H4 (cell line): ENCODE measurements around the gene USP30. TPM values are rescaled to one million over a fixed set of nuclear protein-coding genes. Genes with fewer than 3 reads are reported as not detected.
"Not testable (repeated sequence)": the region's sequence is repeated elsewhere in the genome, so short reads cannot be mapped to it uniquely, and the experiment has no call there.

Source experiments
- DNase-seq: peaks from one replicate; pipeline ENCODE4 v3.0.0-alpha.2; 2015; ENCODE audit warnings: low spot score
- total RNA-seq: library from RNA; depleted of rRNA; stranded (reverse); fragments of >200 nt; shearing (Covaris generic); gene quantifications from 2 replicates; pipeline ENCODE4 v1.2.3, GENCODE V29; 2014; rRNA removed

USP30 gene
- 10.2 and 11.7 TPM in 2 replicates for total RNA-seq

- peak; percentile 65 for DNase-seq
Observed at GRCh38 chr12:109052414-109053323, at the start of gene USP30. Gene USP30 (plus strand): TSS chr12:109052576. CDS start chr12:109052679, 103 bp downstream.

DNA sequence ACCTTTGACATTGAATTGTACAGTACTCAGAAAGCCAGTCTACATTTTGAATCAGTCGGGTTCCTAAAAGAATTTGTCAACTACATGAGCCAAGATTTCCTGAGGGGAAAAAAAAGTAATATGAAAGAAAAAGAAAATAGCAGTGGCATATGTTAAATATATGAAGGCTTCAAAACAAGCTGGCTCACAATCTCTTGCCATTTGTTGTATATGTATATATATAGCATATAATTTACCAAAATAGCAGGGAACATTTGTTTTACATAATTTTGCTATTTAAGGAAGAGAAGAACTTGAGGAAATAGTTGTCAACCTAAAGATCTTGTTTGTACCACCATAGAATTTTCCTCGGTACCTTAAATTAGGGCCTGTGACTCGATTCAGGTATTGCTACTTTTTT is 48.4 kb upstream of the USP30 start:
- no peak for DNase-seq

DNA sequence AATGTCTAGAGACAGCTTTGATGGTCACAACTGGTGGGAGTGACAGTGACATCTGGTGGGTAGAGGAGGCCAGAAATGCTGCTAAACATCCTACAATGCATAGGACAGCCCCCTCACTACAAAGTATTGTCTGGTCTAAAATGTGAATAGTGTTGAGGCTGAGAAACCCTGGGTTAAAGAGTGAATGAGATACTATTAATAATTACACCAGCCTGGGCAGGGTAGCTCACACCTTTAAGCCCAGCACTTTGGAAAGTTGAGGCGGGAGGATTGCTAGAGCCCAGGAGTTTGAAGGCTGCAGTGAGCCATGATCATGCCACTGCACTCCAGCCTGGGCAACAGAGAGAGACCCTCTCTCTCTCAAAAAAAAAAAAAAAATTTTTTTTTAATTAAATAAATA is 42.6 kb upstream of the USP30 start:
- no peak for DNase-seq

- no peak for DNase-seq
Observed at GRCh38 chr12:109010259-109010658, 42.1 kb upstream of the USP30 start.

DNA sequence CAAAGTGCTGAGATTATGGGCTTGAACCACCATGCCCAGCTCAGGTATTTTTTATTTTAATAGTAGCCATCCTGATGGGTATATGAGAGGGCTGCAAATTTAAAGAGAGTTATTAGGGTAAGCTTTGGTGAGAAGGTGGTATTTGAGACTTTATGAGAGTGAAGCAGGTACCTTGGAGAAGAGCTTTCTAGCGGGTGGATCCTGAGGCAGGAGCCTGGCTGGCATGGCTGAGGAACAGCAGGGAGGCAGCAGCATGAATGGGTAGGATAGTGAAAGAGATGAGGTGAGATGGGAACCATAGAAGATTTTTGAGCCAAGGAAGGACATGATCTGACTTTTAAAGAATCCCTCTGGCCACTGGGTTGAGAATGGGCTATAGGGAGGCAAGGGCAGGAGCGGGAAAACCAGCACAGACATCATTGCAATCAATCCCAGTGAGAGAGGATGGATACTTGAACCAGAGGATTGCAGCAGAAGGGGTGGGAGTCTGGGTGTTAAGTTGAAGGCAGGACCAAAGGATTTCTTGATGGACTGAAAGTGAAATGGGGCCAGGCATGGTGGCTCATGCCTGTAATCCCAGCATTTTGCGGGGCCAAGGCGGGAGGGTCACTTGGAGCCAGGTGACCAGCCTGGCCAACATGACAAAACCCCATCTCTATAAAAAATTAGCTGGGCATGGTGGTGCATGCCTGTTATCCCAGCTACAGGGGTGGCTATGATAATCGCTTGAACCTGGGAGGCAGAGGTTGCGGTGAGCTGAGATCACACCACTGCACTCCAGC is 37.2 kb upstream of the USP30 start:
- DNase-seq = no peak

DNA sequence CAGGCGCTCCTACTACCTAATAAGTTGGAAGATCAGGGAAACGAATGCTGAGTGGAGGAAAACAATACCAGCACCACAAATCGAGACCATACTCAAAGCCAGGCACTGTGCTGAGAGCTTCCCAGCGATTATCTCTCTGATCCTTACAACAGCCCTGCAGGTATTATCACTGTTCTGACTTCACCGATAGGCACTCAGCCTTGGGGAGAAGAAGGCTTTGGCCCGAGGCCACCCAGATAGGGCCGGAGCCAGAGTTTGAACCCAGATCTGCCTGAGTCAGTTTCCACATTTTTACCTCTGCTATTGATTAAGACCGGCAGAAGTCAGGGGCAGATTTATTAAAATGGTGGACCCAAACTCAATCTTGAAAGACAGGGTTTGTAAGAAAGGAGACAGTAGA is 36.4 kb upstream of the USP30 start:
- DNase-seq = no peak

- no peak for DNase-seq
Observed at GRCh38 chr12:109016978-109017377, 35.4 kb upstream of the USP30 start.

DNA sequence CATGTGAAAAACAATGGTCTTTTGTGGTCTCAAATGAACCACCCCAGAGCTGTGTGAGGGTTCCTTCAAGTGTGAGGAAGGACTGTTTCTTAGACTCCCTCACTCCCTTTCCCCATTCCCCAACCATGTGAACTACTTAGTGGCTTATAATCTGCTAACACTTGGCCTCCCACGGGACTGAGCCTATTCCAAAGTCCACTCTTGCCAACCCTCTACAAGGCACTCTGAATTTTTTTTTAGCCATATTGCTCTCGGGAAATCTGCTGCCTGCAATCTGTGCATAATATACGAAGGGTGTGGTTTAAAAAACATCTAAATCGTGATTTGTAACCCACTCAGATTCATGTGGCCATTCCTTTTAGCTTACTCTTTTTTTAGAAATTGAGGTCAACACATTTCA is 34.1 kb upstream of the USP30 start:
- DNase-seq = no peak

GRCh38 chr12:109020146-109020795 is 32.1 kb upstream of the USP30 start:
- DNase-seq = no peak

- DNase-seq = peak; percentile 79
Observed at GRCh38 chr12:109020796-109021380, 31.5 kb upstream of the USP30 start, which contains the start of gene SVOP. Gene SVOP (minus strand): TSS chr12:109021068. CDS start chr12:109020868, 200 bp downstream.

GRCh38 chr12:109027767-109028166 is 24.6 kb upstream of the USP30 start:
- DNase-seq = no peak

DNA sequence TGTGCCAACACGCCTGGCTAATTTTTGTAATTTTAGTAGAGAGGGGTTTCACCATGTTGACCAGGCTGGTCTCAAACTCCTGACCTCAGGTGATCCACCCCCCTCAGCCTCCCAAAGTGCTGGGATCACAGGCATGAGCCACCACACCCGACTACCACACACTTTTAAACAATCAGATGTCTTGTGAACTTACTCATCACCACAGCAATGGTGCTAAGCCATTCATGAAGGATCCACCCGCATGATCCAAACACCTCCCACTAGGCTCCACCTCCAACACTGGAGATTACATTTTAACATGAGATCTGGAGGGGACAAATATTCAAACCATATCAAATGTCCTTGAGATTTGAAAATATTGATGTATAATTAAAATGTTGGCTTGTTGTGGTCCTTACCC is 23.8 kb upstream of the USP30 start:
- DNase-seq = not testable (repeated sequence)

GRCh38 chr12:109029411-109029810 is 23.0 kb upstream of the USP30 start:
- no peak for DNase-seq

- DNase-seq = no peak
Observed at GRCh38 chr12:109033239-109034196, 18.9 kb upstream of the USP30 start.

DNA sequence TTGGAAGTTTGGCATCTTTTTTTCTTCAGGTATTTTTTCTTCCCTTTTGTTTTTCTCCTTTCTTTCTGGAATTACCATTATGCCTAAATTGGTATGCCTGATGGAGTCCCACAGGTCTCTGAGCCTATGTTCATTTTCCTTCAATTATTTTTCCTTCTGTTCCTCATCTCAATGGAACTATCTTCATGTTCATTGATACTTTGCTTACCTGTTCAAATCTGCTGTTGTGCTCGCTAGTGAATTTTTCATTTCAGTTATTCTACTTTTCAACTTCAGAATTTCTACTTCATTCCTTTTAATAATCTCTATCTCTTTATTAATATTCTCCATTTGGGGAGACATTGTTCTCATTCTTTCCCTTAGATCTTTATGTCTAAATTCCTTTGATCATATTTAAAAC is 15.4 kb upstream of the USP30 start:
- DNase-seq = no peak

GRCh38 chr12:109044241-109044640 is 8.1 kb upstream of the USP30 start:
- no peak for DNase-seq

- DNase-seq = no peak
Observed at GRCh38 chr12:109047081-109047805, 5.1 kb upstream of the USP30 start.

DNA sequence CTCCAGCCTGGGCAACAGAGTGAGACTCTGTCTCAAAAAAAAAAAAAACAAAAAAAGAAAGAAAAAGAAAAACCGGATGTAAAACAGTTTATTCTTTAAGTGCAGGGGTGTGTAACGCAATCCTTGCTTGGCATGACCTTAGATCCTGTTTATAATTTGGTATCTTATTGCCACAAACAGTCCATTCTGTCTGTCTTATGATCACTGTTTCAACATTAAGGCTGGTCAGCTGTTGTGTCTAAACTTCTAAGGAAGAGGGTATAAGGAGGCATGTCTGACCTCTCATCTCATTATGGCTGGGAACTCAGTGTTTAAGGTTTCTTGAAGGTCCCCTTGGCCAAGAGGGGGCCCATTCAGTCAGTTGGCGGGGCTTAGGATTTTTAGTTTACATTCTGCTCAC is 3.7 kb upstream of the USP30 start:
- not testable (repeated sequence) for DNase-seq

GRCh38 chr12:109049794-109050193 is 2.6 kb upstream of the USP30 start:
- DNase-seq = not testable (repeated sequence)

DNA sequence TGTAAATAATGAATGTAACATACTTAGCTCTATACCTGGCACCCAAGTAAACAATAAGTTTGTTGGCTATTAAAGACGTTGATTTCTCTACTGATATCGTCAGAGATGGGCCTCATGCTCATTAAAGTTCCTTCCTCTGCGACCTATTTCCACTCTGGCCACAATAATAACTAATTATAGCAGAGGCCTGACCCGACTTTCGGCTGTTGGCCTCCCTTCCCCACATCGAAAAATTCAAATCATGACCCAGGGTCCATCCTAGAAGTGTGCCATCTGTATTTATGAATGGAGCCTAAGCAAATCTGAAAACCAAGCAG is 321 bp upstream of the USP30 start:
- no peak for DNase-seq
